Heart right ventricle (tissue), 16 donors: ENCODE results near the gene PRG2. TPM values are rescaled to one million over a fixed set of nuclear protein-coding genes. Genes with fewer than 3 reads are reported as not detected.
A peak's percentile ranks its signal among the peaks of the same experiment; 100 is the strongest.

Experiments used
- ATAC-seq, 8 donors: fragments of 200-7000 bp; cut with Tn5 transposase; one replicate each; pipeline ENCODE4 v1.9.1; 2020; ENCODE audit warnings: mild to moderate bottlenecking in 8 of 8, moderate library complexity in 8 of 8, moderate number of reproducible peaks in 1 of 8
- DNase-seq, 2 donors: peaks; one replicate each; pipeline ENCODE4 v3.0.0-alpha.2; 2020
- H3K27ac ChIP-seq, 10 donors: fragments of 200-600 bp; sonication (generic) in 2 of 10; one replicate each; pipeline versions ENCODE4 v1.5.0 to v1.8.0; 2020 to 2022; ENCODE audit warnings: mild to moderate bottlenecking in 3 of 10
- H3K27me3 ChIP-seq, 7 donors: fragments of 200-600 bp; one replicate each; pipeline ENCODE4 v1.8.0; 2021 to 2022; ENCODE audit warnings: mild to moderate bottlenecking in 2 of 7
- H3K36me3 ChIP-seq, 9 donors: fragments of 200-600 bp; sonication (generic) in 1 of 9; one replicate each; pipeline versions ENCODE4 v1.5.0 to v1.8.0; 2020 to 2022; ENCODE audit warnings: mild to moderate bottlenecking in 2 of 9
- H3K4me1 ChIP-seq, 9 donors: fragments of 200-600 bp; sonication (generic) in 1 of 9; one replicate each; pipeline versions ENCODE4 v1.5.0 to v1.8.0; 2020 to 2022; ENCODE audit warnings: mild to moderate bottlenecking in 4 of 9
- H3K4me3 ChIP-seq, 10 donors: fragments of 200-600 bp; sonication (generic) in 2 of 10; one replicate each; pipeline versions ENCODE4 v1.5.0 to v1.8.0; 2020 to 2022; ENCODE audit warnings: mild to moderate bottlenecking in 7 of 10, moderate library complexity in 2 of 10
- H3K9me3 ChIP-seq, 11 donors: fragments of 200-600 bp in 10 of 11; sonication (generic) in 2 of 11; one replicate each; pipeline versions ENCODE4 v1.5.0 to v1.8.0; 2013 to 2022; ENCODE audit warnings: mild to moderate bottlenecking in 2 of 11, control low read depth in 1 of 11, moderate library complexity in 1 of 11
- CTCF ChIP-seq, 9 donors: fragments of 200-600 bp; sonication (generic) in 2 of 9; IDR thresholded peaks; one replicate each; pipeline versions ENCODE4 v1.5.0 to v1.8.0; 2021 to 2022; ENCODE audit warnings: antibody characterized with exemption in 9 of 9, mild to moderate bottlenecking in 5 of 9, moderate library complexity in 1 of 9
- WGBS, 2 donors: extraction: QIAGEN DNeasy Blood & Tissue Kit; methylation state at CpG; one replicate each; pipeline ENCODE4 v1.1.7; 2013; ENCODE audit warnings: inconsistent platforms in 1 of 2; 5-methylcytosine and 5-hydroxymethylcytosine counted together
- intact Hi-C, 10 donors: fragments of 100-400 bp; cut with DNase I; formaldehyde crosslinking; loops; one replicate each; pipeline versions ENCODE4 v1.11.1 to v1.14.2; 2022
- polyA plus RNA-seq, 2 donors: library from polyadenylated mRNA; stranded (reverse); fragments of 200-250 nt; gene quantifications; one replicate each; pipeline ENCODE4 v1.2.3, GENCODE V29; 2013
- total RNA-seq, 10 donors: library from RNA; stranded (reverse); fragmentation: NEBNext Ultra II Directional in 3 of 10; extraction: Animal tissue kit (Norgen Biotek cat#: 25700) in 3 of 10; gene quantifications; one replicate each; pipeline versions ENCODE4 v1.2.1 to v1.2.4, GENCODE V29; 2021 to 2023
- donor health status: Arrhythmogenic right ventricular cardiomyopathy.
- donor health status: ischemic (EF 13 %, LVEDD 7.1; RV severe dilation, severe dysfunction).
- donor health status: healthy with polysubstance abuse.
- donor health status: DM: no; HTN: yes; CAD: no.
- donor health status: DM: no; HTN: no; CAD: no.
- donor health status: ischemic (EF 25% LVEDD 6.9; RV normal size, moderate dysfunction).
- donor health status: ischemic (EF 25% LVEDD 5.7; RV mildly dilated, moderate dysfunction).
- donor health status: healthy.
- donor health status: DM: yes; HTN: yes; CAD: no.
- donor health status: Ischemic cardiomyopathy.
- donor health status: ischemic (EF 35%, LVEDD 5.7; RV mildly dilated, moderate dysfunction).
- donor health status: nonischemic (EF 11% LVEDD 7.7; RV severe dilation, severe dysfunction).
- donor health status: DM: yes; HTN: yes; CAD: no.
- donor health status: PGD.
- donor health status: ischemic (EF 29% LVEDD 5.4; RV normal size, mild dysfunction).
- donor health status: nonischemic (EF 23%, LVEDD 6.1; RV moderate dilation, normal function).

The PRG2 gene
- total and polyA plus RNA-seq, 12 donors, result 0.49 TPM; not detected in 11

GRCh38 chr11:57360991-57361390 is 29.5 kb downstream of the PRG2 start:
- H3K36me3 ChIP-seq, result no peaks in the 10 kb centered on the region
- intact Hi-C loops, result no loop called here
- no peaks in the 10 kb centered on the region for H3K27me3 ChIP-seq
- ATAC-seq (no peak), DNase-seq (no peak)
- 92 to 96% methylated on average over 8 of the region's 8 CpGs for WGBS, 2 donors
- H3K4me1 ChIP-seq, result peaks cover 0 to 26% (median 12%) of the 10 kb centered on the region in 9 donors
- no peak overlapping the region for H3K27ac ChIP-seq
- no peaks in the 10 kb centered on the region for H3K9me3 ChIP-seq
- no peak for TF ChIP-seq CTCF (IDR thresholded peaks at IDR 0.05)
- no peak overlapping the region for H3K4me3 ChIP-seq

- Histone ChIP-seq H3K36me3 (no peaks in the 10 kb centered on the region), H3K4me1 (peaks cover 0 to 26% (median 12%) of the 10 kb centered on the region in 9 donors), H3K4me3 (no peak overlapping the region), H3K27ac (no peak overlapping the region), H3K9me3 (no peaks in the 10 kb centered on the region), H3K27me3 (no peaks in the 10 kb centered on the region)
- ATAC-seq (no peak), DNase-seq (no peak)
- intact Hi-C loops, result loop anchor here in 2 of 10 donors (5.0 to 10.0 kb wide), 2 partner anchors 47 to 95 kb away; no protein-coding TSS in a partner anchor
- TF ChIP-seq CTCF (IDR thresholded peaks at IDR 0.05), result no peak
- 91 to 93% methylated on average over 9 of the region's 9 CpGs for WGBS, 2 donors
These were observed 30.4 kb downstream of the PRG2 start for GRCh38 chr11:57359896-57360690.

GRCh38 chr11:57359396-57359795 is 31.1 kb downstream of the PRG2 start:
- no peaks in the 10 kb centered on the region for H3K9me3 ChIP-seq
- no peak overlapping the region for H3K4me3 ChIP-seq
- TF ChIP-seq CTCF (IDR thresholded peaks at IDR 0.05), result no peak
- no peak for DNase-seq
- H3K36me3 ChIP-seq, result no peaks in the 10 kb centered on the region
- peaks cover 0 to 32% (median 12%) of the 10 kb centered on the region in 9 donors for H3K4me1 ChIP-seq
- intact Hi-C loops, result loop anchor here in 2 of 10 donors (5.0 to 10.0 kb wide), 2 partner anchors 48 to 95 kb away; no protein-coding TSS in a partner anchor
- 84 to 88% methylated on average over 5 of the region's 5 CpGs for WGBS, 2 donors
- peak in 2 of 8 donors; percentile 8 to 9 for ATAC-seq
- peak overlapping the region in 2 of 10 donors; percentile 22 to 50 for H3K27ac ChIP-seq
- no peaks in the 10 kb centered on the region for H3K27me3 ChIP-seq

GRCh38 chr11:57358991-57359390 is 31.5 kb downstream of the PRG2 start:
- Histone ChIP-seq H3K27ac (peak overlapping the region in 2 of 10 donors; percentile 22 to 50), H3K4me3 (no peak overlapping the region), H3K27me3 (no peaks in the 10 kb centered on the region), H3K4me1 (peaks cover 0 to 36% (median 12%) of the 10 kb centered on the region in 9 donors), H3K36me3 (no peaks in the 10 kb centered on the region), H3K9me3 (no peaks in the 10 kb centered on the region)
- no peak for TF ChIP-seq CTCF (IDR thresholded peaks at IDR 0.05)
- intact Hi-C loops, result loop anchor here in 2 of 10 donors (5.0 to 10.0 kb wide), 2 partner anchors 48 to 96 kb away; no protein-coding TSS in a partner anchor
- peak in 4 of 8 donors; percentile 12 to 17 (median 16) for ATAC-seq
- whole genome bisulfite sequencing, 2 donors, result 75 to 76% methylated on average over 9 of the region's 9 CpGs
- DNase-seq, result no peak
